HEK293 (cell line): ENCODE measurements around the gene EIF3J.

ENCODE experiments used
- CTCF ChIA-PET: fragments of 350-600 bp; formaldehyde crosslinking; extraction: SDS; loops from one replicate; lab custom pipeline; 2021; ENCODE audit warnings: antibody characterized with exemption; lab: Yijun Ruan, JAX
- POLR2A ChIA-PET: fragments of 300-600 bp; formaldehyde crosslinking; extraction: SDS; loops from one replicate; lab custom pipeline; 2020; ENCODE audit warnings: antibody characterized with exemption, inconsistent platforms; lab: Yijun Ruan, JAX
- H3K27ac ChIP-seq: fragments of 200-500 bp; sonication (Bioruptor generic); 2 replicates; pipeline ENCODE4 v1.5.1; 2014; ENCODE audit warnings: low read depth, low read length, control low read depth, inconsistent platforms; ENCODE audit errors: extremely low read depth
- H3K36me3 ChIP-seq, 2 experiments: fragments of 200-500 bp in 1 of 2; sonication (Bioruptor generic) in 1 of 2; 1 replicate in 1 of 2; 2 replicates in 1 of 2; pipeline ENCODE4 v1.5.1; 2014 to 2017; ENCODE audit warnings: inconsistent platforms in 2 of 2, low read length in 2 of 2; ENCODE audit not compliant: control insufficient read depth in 2 of 2, insufficient read depth in 1 of 2
- H3K4me1 ChIP-seq: fragments of 200-500 bp; sonication (Bioruptor generic); 2 replicates; pipeline ENCODE4 v1.5.1; 2014; ENCODE audit warnings: mild to moderate bottlenecking, low read length, inconsistent platforms; ENCODE audit not compliant: control insufficient read depth, insufficient read depth
- H3K4me3 ChIP-seq: 2 replicates; pipeline ENCODE4 v1.5.1; 2011; ENCODE audit warnings: low read depth, mild to moderate bottlenecking, control low read depth, low read length, moderate library complexity
- H3K9me3 ChIP-seq: fragments of 200-500 bp; sonication (Bioruptor generic); 2 replicates; pipeline ENCODE4 v1.5.1; 2014; ENCODE audit warnings: low read depth, low read length, inconsistent platforms; ENCODE audit not compliant: control insufficient read depth, insufficient read depth
- BCL11B ChIP-seq: fragments of 450-650 bp; formaldehyde crosslinking; IDR thresholded peaks from 2 replicates; pipeline ENCODE4 v1.5.1; 2016; ENCODE audit warnings: low read depth, missing biosample characterization, missing genetic modification characterization
- KLF17 ChIP-seq: fragments of 450-650 bp; formaldehyde crosslinking; IDR thresholded peaks from 2 replicates; pipeline ENCODE4 v1.5.1; 2016; ENCODE audit warnings: missing biosample characterization, missing genetic modification characterization
- KLF9 ChIP-seq: fragments of 450-650 bp; formaldehyde crosslinking; IDR thresholded peaks from 2 replicates; pipeline ENCODE4 v1.5.1; 2016; ENCODE audit warnings: missing biosample characterization, missing genetic modification characterization, low read depth
- PRDM4 ChIP-seq: fragments of 450-650 bp; formaldehyde crosslinking; IDR thresholded peaks from 2 replicates; pipeline ENCODE4 v1.5.1; 2017; ENCODE audit warnings: missing biosample characterization, missing genetic modification characterization
- SALL2 ChIP-seq: fragments of 450-650 bp; formaldehyde crosslinking; IDR thresholded peaks from 2 replicates; pipeline ENCODE4 v1.5.0; 2017; ENCODE audit warnings: missing biosample characterization, mild to moderate bottlenecking, missing genetic modification characterization, borderline replicate concordance
- SP2 ChIP-seq: fragments of 450-650 bp; formaldehyde crosslinking; IDR thresholded peaks from 2 replicates; pipeline ENCODE4 v1.5.1; 2016; ENCODE audit warnings: missing biosample characterization, missing genetic modification characterization
- ZBTB10 ChIP-seq: fragments of 450-650 bp; formaldehyde crosslinking; IDR thresholded peaks from 2 replicates; pipeline ENCODE4 v1.5.1; 2016; ENCODE audit warnings: missing biosample characterization, missing genetic modification characterization
- ZEB2 ChIP-seq: fragments of 450-650 bp; formaldehyde crosslinking; IDR thresholded peaks from 2 replicates; pipeline ENCODE4 v1.5.1; 2016; ENCODE audit warnings: missing biosample characterization, missing genetic modification characterization
- ZFP41 ChIP-seq: fragments of 450-650 bp; formaldehyde crosslinking; IDR thresholded peaks from 2 replicates; pipeline ENCODE4 v1.5.1; 2016; ENCODE audit warnings: missing biosample characterization, missing genetic modification characterization, borderline replicate concordance
- ZNF146 ChIP-seq: fragments of 450-650 bp; formaldehyde crosslinking; IDR thresholded peaks from 2 replicates; pipeline ENCODE4 v1.5.1; 2016; ENCODE audit warnings: missing biosample characterization, missing genetic modification characterization
- ZNF23 ChIP-seq: fragments of 450-650 bp; formaldehyde crosslinking; IDR thresholded peaks from 2 replicates; pipeline ENCODE4 v1.5.1; 2016; ENCODE audit warnings: missing biosample characterization, missing genetic modification characterization, borderline replicate concordance
- ZNF311 ChIP-seq: fragments of 450-650 bp; formaldehyde crosslinking; IDR thresholded peaks from 2 replicates; pipeline ENCODE4 v1.5.1; 2017; ENCODE audit warnings: missing biosample characterization, missing genetic modification characterization, borderline replicate concordance
- ZNF366 ChIP-seq: fragments of 450-650 bp; formaldehyde crosslinking; conservative IDR thresholded peaks from 2 replicates; pipeline ENCODE4 v1.5.1; 2016; ENCODE audit warnings: missing biosample characterization, missing genetic modification characterization
- ZNF473 ChIP-seq: fragments of 450-650 bp; formaldehyde crosslinking; IDR thresholded peaks from 2 replicates; pipeline ENCODE4 v1.5.1; 2017; ENCODE audit warnings: missing biosample characterization, missing genetic modification characterization
- ZNF518A ChIP-seq: fragments of 450-650 bp; formaldehyde crosslinking; conservative IDR thresholded peaks from 2 replicates; pipeline ENCODE4 v1.5.1; 2016; ENCODE audit warnings: low read depth, missing biosample characterization, missing genetic modification characterization
- ZNF626 ChIP-seq: fragments of 450-650 bp; sonication (Bioruptor Pico); formaldehyde crosslinking; IDR thresholded peaks from 2 replicates; pipeline ENCODE4 v1.5.1; 2018; ENCODE audit warnings: missing biosample characterization, missing genetic modification characterization, inconsistent platforms
- ZNF670 ChIP-seq: fragments of 450-650 bp; formaldehyde crosslinking; IDR thresholded peaks from 2 replicates; pipeline ENCODE4 v1.5.1; 2016; ENCODE audit warnings: missing biosample characterization, missing genetic modification characterization, low read depth
- ZSCAN16 ChIP-seq: fragments of 450-650 bp; formaldehyde crosslinking; IDR thresholded peaks from 2 replicates; pipeline ENCODE4 v1.5.1; 2016; ENCODE audit warnings: missing biosample characterization, missing genetic modification characterization
- TF ChIP-seq, protein P1 (sequence below): fragments of 450-650 bp; formaldehyde crosslinking; IDR thresholded peaks from 2 replicates; pipeline ENCODE4 v1.5.1; 2017; ENCODE audit warnings: missing biosample characterization, missing genetic modification characterization

The EIF3J gene

DNA sequence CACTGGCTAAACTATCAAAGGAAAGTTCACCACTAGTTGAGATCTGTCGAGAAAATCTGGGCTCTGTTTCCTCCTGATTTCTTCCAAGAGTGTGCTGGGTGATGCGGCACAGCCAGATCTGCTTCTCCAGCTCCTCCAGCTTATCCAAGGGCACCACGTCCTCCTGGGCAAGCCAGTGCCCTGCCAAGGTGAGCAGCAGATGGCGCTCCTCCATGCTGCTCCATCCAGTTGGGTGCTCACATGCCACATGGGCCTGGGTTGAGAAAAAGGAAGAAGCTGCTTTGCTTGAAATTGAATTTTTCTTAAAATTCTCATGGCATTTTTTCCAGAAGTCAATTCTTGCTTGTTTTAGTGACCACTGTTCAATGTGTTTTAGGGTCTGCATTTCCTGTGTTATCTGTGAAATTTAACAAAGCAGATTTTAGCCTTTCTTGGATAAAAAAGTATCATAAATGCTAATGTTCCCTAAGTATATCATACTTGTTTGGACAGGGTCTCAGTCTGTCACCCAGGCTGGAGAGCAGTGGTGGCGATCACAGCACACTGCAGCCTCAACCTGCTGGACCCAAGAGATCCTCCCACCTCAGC, 47.3 kb downstream of the EIF3J start (continued):
- no peak for TF ChIP-seq ZBTB10

GRCh38 chr15:44585633-44586032, 48.7 kb downstream of the EIF3J start:
- POLR2A ChIA-PET: interaction anchor here (0.6 kb wide), 1 partner anchor 796 kb away, joined by 3 read pairs; no protein-coding TSS in a partner anchor
- H3K36me3 ChIP-seq: peaks cover 28 to 73% of the 10 kb centered on the region in 2 experiments
- TF ChIP-seq ZNF366 (no peak), KLF9 (no peak), ZNF311 (tag by site-specific recombination) (no peak), ZEB2 (tag by site-specific recombination) (no peak), ZNF146 (tag by site-specific recombination) (no peak), ZSCAN16 (tag by site-specific recombination) (no peak), ZFP41 (tag by site-specific recombination) (no peak), SP2 (no peak), KLF17 (tag by site-specific recombination) (no peak)

GRCh38 chr15:44588541-44588940, 51.6 kb downstream of the EIF3J start:
- TF ChIP-seq SALL2 (tag by site-specific recombination): no peak
- no peak for TF ChIP-seq PRDM4
- no peak for TF ChIP-seq ZNF23
- TF ChIP-seq BCL11B: no peak
- no peak for TF ChIP-seq ZNF626 (tag by site-specific recombination)
- no peak for TF ChIP-seq ZNF670 (tag by site-specific recombination)
- no peak for TF ChIP-seq ZNF518A (tag by site-specific recombination)
- TF ChIP-seq, protein P1, sequence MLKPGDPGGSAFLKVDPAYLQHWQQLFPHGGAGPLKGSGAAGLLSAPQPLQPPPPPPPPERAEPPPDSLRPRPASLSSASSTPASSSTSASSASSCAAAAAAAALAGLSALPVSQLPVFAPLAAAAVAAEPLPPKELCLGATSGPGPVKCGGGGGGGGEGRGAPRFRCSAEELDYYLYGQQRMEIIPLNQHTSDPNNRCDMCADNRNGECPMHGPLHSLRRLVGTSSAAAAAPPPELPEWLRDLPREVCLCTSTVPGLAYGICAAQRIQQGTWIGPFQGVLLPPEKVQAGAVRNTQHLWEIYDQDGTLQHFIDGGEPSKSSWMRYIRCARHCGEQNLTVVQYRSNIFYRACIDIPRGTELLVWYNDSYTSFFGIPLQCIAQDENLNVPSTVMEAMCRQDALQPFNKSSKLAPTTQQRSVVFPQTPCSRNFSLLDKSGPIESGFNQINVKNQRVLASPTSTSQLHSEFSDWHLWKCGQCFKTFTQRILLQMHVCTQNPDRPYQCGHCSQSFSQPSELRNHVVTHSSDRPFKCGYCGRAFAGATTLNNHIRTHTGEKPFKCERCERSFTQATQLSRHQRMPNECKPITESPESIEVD (tag by site-specific recombination): no peak
- no peak for TF ChIP-seq ZNF473 (tag by site-specific recombination)
- H3K9me3 ChIP-seq: no peaks in the 10 kb centered on the region
- H3K36me3 ChIP-seq: peaks cover 39 to 84% of the 10 kb centered on the region in 2 experiments
- ChIA-PET CTCF (interaction anchor here (0.6 to 6.3 kb wide), 3 partner anchors 9 to 630 kb away, joined by 3 to 42 read pairs (median 6); no protein-coding TSS in a partner anchor), POLR2A (no interaction called here)
- no peaks in the 10 kb centered on the region for H3K4me1 ChIP-seq
- H3K4me3 ChIP-seq: no peak overlapping the region
- no peak overlapping the region for H3K27ac ChIP-seq

More at GRCh38 chr15:44585633-44586032, 48.7 kb downstream of the EIF3J start:
- CTCF ChIA-PET: interaction anchor here (0.6 to 1.3 kb wide), 4 partner anchors 14 to 153 kb away, joined by 3 to 4 read pairs (median 3); no protein-coding TSS in a partner anchor
- Histone ChIP-seq H3K27ac (no peak overlapping the region), H3K4me3 (no peak overlapping the region), H3K4me1 (no peaks in the 10 kb centered on the region), H3K9me3 (no peaks in the 10 kb centered on the region)
